ENCODE data around the gene TCP11. TPM values are rescaled to one million over a fixed set of nuclear protein-coding genes. Genes with fewer than 3 reads are reported as not detected.

TCP11 gene
- total RNA-seq, 1 donor from 2014 or later, result 0.31 TPM

DNA sequence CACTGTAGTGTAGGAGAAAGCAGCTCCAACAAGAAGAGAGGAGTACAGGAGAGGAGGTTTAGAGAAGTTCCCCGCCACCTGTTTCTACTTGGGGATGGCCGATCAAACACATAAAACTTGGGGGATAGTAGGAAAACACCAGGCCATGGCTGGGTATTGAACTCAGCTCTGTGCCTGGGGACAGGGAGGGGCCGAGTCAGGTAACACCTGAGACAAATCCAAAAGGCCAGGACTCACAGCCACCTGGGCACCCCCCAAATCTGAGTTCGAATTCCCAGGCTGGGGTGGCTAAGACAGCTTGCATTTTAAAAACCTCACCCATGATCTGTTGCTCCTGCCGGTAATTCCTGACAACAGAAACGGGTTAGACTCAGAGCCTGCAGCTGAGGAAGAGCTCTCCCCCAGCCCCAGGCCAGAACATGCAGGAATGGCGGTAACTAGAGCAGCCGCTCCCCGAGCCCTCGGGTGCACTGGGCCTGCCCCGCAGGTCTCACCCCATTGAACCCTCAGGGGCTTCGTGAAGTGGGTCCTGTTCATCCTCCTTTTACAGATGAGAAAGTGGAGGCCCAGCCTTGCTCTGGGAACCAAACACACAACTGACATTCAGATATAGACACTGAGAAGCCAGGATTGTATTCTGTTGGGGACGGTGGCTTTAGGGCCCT, 61.0 kb downstream of the TCP11 start:
- DNase-seq, result no peak

DNA sequence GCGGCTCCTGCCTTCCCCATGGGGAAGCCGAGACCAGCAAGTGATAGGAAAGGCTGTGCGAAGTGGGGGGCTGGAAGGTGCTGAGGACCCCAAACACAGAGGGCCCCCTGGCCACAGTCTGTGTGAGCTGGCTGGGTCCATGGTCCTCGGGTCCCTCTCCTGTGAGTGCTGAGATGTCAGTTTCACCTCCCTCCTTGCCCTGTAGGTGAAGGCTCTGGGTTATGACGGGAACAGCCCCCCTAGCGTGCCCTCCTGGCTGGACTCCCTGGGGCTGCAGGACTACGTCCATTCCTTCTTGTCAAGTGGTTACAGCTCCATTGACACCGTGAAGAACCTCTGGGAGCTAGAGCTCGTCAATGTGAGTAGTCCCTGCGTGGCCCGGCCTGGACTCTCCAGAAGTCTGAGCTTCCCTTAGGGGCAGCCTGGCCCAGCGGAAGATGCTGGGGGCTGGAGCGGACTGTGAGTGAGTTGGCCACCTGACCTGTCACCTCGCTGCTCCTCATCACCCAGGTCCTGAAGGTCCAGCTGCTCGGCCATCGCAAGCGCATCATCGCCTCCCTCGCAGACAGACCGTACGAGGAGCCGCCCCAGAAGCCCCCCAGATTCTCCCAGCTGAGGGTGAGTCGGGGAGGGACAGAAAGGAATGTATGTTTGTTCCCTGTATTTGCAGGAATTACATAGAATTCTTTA, 61.7 kb downstream of the TCP11 start:
- DNase-seq, result no peak

DNA sequence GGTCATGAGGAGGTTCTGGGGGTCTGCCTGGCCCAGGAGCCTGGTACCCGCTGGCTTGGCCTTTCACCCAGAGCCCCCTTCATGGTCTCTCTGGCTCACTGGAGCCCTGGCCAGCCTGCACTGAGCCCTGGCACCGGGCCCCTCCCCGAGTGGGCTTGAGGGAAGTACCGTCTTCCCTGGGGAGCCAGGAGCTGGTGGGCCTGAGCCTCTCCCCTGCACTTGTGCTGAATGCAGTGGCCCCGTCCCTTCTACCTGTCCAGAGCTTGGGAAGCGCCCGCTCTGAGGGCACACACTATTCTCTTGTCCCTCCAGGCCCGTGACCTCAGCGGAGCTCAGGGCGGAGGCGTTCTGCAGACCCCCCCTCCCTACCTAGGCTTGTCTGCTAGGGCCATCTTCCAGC, 62.2 kb downstream of the TCP11 start:
- DNase-seq, result no peak

DNA sequence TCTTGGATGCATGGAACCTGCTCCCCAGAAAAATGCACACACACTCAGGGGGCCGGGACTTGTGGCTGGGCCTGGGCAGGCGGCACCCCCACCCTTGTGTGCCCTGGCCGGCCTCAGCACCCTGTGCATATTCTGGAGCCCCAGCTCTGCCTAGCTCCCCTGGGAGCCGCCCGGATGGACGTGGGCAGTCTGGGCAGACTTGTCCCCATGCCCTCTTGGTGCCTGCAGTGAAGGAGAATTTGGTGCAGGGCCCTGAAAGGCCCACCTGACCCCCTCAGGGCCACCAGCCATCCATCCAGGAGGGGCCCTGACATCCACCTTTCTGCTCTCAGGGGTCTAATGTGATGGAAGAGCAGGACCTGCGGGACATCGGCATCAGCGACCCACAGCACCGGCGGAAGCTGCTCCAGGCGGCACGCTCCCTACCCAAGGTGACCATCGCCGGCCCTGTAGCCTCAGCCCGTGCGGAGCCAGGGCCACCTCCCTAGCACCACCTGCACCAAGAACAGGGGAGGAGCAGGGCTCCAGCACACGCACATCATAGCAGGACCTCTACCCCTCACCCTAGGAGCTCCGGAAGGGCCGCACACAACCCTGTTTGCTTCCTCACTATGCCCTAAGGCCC, 62.8 kb downstream of the TCP11 start:
- no peak for DNase-seq

DNA sequence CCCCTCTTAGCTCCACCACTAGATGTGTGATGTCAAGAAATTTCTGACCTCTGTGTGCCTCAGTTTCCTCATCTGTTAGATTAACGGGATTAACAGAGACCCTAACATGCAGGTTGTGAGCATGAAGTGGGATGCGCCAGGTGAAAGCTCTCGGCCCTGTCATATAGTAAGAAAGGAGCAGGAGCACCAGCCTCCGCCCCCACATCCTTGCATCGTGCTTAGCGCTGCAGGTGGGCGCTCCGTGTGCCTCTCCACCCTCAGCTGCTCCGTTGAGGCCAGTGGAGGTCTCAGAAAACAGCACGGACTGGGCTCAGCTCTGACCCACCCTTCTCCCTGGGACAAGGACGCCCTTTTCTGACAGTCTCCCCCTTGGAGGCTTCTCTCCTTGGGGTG, 63.4 kb downstream of the TCP11 start:
- no peak for DNase-seq

DNA sequence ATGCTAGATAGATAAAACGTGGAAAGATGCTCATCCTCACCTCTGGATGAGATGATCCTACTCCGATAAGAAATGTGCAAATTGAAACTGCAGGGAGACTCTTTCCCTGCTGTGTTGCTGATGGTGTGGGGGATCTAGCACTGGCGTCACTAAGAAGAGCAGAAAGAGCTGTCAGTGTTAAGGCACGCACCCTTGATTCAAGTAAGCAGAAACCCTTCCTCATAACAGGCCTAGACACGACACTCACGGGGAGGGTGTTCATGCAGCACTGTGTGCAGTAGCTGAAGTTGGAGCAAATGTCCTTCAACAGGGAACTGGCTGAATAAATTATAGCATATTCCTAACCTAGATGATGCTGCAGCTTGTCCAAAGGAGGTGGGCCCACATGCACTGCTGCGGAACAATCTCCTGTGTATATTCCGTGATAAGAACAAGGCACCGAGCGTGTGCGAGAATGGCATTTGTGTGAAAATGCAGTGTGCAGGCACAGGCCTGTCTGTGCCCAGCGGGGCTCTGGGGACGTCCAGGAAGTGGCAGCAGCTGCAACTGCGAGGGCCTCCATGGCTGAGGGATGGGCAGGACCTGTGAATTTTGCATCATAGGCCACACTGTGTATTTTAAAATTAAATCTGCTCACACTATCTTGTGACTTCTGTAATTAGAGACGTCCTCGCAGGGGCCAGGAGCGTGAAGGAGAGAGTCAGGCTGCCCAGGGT, 64.0 kb downstream of the TCP11 start:
- no peak for DNase-seq

DNA sequence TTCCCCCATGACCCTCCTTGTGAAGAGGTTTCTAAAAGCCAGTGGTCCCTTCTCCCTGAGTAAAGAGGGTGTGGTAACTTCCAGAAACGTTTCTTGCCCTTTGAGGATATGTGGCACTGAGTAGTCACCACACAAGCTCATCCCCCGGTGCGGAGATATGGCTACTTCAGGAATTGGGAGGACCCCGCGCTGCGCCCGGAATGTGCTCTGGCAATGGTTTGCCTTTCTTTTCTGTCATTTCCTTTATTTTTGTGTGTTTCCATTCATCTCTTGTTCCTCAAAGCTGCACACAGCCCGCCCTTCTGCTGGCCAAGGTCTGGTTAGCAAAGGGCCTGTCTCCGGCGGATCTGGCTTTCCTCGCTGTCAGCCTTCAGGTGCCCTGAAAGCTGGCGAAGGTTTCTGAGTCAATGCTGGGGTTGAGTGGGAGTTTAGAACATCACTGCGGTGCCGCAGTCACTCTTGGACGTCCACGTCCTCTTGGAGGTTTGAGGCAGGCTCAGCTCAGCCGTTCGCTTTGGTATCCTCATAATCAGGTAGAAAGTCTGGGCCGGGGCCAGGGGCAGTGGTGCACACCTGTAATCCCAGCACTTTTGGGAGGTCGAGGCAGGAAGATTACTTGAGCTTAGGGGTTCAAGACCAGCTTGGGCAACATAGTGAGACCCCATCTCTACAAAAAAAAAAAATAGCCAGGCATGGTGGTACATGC, 67.2 kb downstream of the TCP11 start:
- DNase-seq, result no peak

DNA sequence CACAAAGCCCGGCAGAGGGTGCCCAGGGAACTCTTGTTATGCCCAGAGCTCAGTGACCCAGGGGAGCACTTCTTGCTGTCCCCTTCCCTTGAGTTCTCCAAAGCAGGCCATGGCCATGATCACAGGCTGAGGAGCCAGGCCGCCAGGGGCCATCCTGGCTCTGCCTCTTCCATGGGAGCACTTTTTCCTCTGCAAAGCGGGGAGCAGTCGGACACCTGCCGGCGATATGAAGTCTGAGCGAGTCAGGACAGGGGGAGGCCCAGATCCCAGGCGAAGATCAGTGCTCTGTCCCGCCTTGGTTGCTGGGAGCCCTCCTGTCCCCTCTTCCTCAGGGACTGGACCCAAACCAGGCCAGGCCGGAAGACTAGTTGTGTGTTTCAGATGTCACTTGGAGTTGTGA, 67.9 kb downstream of the TCP11 start:
- no peak for DNase-seq

DNA sequence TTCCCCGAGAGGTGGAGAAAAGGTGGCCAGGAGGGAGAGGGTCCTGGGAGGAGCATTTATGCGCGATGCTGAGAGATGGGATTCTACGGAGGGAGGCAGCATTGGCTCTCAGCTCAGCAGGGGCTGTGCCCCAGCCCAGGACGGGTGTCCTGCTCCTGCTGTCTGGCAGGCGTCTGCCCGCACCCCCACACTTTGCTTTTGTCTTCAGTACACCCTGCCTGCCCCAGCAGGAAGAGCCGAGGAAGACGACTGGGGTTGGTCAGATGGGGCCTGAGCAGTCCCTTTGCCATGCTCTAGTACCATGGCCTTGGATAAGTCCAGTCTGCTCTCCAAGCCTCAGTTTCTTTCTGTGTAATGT, 68.5 kb downstream of the TCP11 start:
- no peak for DNase-seq

DNA sequence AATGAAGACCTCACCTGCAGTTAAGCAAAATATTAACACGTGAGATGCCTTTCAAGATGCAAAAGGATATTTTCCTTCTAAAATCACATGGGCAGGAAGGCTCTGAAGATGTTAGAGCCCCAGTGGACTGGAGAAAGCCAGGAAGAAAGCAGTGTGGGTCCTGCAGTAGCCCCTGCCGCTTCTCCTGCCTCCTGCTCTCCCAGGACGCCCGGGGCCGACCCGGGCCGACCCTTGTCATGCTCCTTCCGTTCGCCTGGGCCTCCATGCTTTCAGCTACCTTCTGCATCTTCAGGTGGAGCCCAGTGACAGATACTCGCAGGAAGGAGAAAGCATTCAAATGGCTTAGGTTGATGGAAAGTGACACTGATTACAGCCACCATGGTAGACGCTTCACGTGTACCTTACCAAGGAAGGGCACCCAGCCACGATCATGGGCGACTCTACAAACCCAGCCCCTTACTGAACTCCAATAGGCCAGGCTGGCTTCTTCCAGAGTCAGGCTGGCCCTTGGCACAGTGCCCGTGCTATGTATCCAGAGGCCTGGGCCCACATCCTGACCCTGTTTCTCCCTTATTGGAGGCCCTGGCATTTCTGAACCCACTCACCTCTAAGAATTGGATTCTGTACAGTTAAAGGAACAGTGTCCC, 69.0 kb downstream of the TCP11 start:
- no peak for DNase-seq

DNA sequence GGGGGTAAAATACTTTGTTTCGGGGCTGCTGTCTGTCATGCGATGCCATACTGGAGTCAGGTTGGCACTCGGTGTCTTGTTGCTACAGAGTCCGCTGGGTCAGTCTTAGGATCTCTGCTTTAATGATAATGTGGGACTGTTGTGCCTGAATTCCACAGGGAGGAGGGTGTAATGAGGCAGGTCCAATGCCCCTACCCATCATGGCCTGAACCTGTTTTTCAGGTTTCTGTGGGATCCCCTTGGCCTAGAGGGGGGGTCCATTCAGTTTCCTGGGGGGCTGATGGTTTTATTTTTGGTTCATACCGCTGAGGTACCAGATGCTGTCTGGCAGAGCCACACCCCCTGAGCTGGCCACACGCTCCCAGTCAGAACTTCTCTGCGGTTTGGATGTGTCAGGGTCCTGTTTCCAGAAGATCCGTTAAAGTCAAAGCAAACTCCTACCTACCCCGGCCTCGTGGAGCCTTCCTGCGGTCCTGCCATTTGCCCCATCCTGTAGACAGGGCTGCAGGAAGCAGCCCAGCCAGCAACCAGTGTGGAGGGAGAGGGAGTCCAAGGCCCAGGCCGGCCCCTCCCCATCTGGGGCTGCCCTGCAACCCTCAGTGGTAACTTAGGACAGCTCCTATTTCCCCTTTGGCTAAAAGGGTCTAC, 69.7 kb downstream of the TCP11 start:
- no peak for DNase-seq

DNA sequence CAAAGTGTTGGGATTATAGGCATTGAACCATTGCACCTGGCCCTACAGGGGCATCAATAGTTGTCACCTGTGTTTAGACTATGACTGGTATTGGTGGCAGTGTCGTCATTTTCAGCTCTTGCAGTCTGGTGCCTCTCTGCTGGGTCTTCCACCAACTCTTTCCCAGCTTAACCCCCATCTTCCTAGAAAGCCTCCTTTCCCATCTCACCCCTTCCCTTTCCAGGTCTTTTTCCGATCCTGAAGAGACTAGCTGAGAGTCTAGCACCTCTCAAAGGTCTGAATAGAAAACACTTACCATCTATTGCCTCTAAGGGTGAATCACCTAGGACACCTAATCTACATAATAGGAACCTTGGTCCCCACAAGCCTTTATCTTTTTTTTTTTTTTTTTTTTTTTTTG, 71.0 kb downstream of the TCP11 start:
- no peak for DNase-seq

DNA sequence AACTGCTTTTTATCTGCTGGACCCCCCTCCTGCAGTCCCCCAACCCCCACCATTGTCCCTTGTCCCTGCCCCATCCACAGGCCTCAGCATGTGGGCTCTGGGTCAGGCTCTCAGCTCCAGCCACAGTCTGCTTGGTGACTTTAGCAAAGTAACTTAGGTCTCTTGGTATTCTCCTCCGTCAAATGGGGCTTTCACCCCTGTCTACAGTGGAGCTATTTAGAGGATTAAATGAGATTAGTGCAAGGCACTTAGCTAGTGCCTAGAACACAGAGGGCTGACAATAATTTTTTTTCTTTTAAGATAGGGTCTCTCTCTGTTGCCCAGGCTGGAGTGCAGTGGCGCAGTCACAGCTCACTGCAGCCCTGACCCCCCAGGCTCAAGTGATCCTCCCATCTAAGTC, 71.9 kb downstream of the TCP11 start:
- no peak for DNase-seq

DNA sequence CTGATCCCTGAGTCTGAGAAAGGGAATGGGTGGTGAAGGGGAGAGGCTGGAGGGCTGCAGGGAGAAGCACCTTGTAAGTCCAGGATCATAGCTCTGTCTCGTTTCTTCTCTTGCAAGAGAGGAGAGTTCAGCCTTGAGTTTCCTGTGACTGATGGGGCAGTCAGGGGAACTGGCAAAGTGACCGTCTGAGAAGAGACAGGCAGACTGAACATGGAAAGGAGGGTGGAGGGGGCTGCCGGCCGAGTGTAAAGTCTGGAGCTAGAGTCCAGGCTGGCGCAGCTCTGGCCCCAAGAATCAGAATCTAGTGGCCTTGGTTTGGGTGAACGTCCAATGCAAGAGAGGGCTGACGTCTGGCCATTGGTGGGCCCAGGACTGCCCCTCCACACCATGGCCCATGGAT, 72.5 kb downstream of the TCP11 start:
- DNase-seq, result no peak

DNA sequence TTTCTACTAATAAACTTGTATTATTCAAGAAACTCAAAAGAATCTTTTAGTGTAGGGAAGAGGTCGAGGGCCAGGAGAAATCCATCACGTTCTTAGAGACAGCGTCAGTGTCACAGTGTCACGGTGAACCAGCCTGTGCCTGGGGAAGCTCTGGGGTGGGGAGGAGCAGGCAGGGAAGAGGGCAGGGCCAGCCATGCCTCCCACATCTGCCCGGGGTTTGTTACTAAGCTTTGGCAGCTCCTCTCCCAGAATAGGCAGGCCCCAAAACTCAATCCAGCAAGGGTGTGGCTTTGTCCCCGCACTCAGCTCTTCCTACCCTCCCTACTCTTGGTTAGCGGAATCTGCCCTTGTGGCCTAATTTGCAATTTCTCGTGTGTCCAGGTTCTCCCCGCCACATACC, 72.9 kb downstream of the TCP11 start:
- no peak for DNase-seq

Small RNA genes lying within 50 kb of the gene (small RNA-seq; reads per million reads assigned to genes)
- gene AL138721.1, result not detected

Other genes starting within 250 kb of the TCP11 start
- 1.7 TPM for gene SCUBE3, start 72.6 kb upstream of the TCP11 start, total RNA-seq
- gene ZNF76, start 118.4 kb upstream of the TCP11 start, total RNA-seq, result 11.1 TPM
- gene DEF6, start 156.5 kb upstream of the TCP11 start, total RNA-seq, result 0.47 TPM
- gene PPARD, start 201.2 kb upstream of the TCP11 start, total RNA-seq, result 2.2 TPM